Heart left ventricle (tissue), 16 donors: ENCODE results near the gene RRM1. TPM values are rescaled to one million over a fixed set of nuclear protein-coding genes. Genes with fewer than 3 reads are reported as not detected.

Source experiments
- ATAC-seq, 4 donors: fragments of 200-7000 bp; cut with Tn5 transposase; one replicate each; pipeline ENCODE4 v1.9.1; 2020 to 2022; ENCODE audit warnings: moderate library complexity in 4 of 4, mild to moderate bottlenecking in 3 of 4, moderate number of reproducible peaks in 1 of 4
- DNase-seq, 5 donors: peaks; one replicate each; pipeline ENCODE4 v3.0.0-alpha.2; 2020
- H3K27ac ChIP-seq, 12 donors: fragments of 200-600 bp; sonication (generic) in 4 of 12; one replicate each; pipeline versions ENCODE4 v1.5.0 to v1.8.0; 2016 to 2022; ENCODE audit warnings: mild to moderate bottlenecking in 2 of 12
- H3K27me3 ChIP-seq, 9 donors: fragments of 200-600 bp; sonication (generic) in 2 of 9; one replicate each; pipeline versions ENCODE4 v1.5.1 to v1.8.0; 2016 to 2022; ENCODE audit warnings: mild to moderate bottlenecking in 3 of 9
- H3K36me3 ChIP-seq, 9 donors: fragments of 200-600 bp; sonication (generic) in 2 of 9; one replicate each; pipeline versions ENCODE4 v1.5.0 to v1.8.0; 2018 to 2022; ENCODE audit warnings: mild to moderate bottlenecking in 2 of 9
- H3K4me1 ChIP-seq, 12 donors: fragments of 200-600 bp; sonication (generic) in 4 of 12; one replicate each; pipeline versions ENCODE4 v1.5.0 to v1.8.0; 2016 to 2022; ENCODE audit warnings: mild to moderate bottlenecking in 3 of 12
- H3K4me3 ChIP-seq, 12 donors: fragments of 200-600 bp; sonication (generic) in 4 of 12; one replicate each; pipeline versions ENCODE4 v1.5.0 to v1.8.0; 2017 to 2022; ENCODE audit warnings: mild to moderate bottlenecking in 9 of 12, moderate library complexity in 4 of 12
- H3K9me3 ChIP-seq, 12 donors: fragments of 200-600 bp; sonication (generic) in 4 of 12; one replicate each; pipeline versions ENCODE4 v1.5.0 to v1.8.0; 2016 to 2022; ENCODE audit warnings: mild to moderate bottlenecking in 1 of 12
- POLR2A ChIP-seq, 2 donors: fragments of 450-650 bp; IDR thresholded peaks; one replicate each; pipeline ENCODE4 v1.6.1; 2017; ENCODE audit warnings: antibody characterized with exemption in 2 of 2, mild to moderate bottlenecking in 2 of 2, moderate library complexity in 2 of 2
- WGBS, 4 donors: extraction: QIAGEN DNeasy Blood & Tissue Kit in 2 of 4; methylation state at CpG; one replicate each; pipeline versions ENCODE4 v1.1.5 to v1.1.7; 2013 to 2018; 5-methylcytosine and 5-hydroxymethylcytosine counted together
- intact Hi-C, 10 donors: fragments of 100-400 bp; cut with DNase I; formaldehyde crosslinking; loops; one replicate each; pipeline versions ENCODE4 v1.11.1 to v1.14.2; 2022
- polyA plus RNA-seq, 2 donors: library from polyadenylated mRNA; stranded (reverse); fragments of 200-250 nt; gene quantifications; one replicate each; pipeline ENCODE4 v1.2.3, GENCODE V29; 2013
- total RNA-seq, 9 donors: library from RNA; depleted of rRNA in 2 of 9; stranded (reverse); fragments of >200 nt in 2 of 9; fragmentation: NEBNext Ultra II Directional in 3 of 9; extraction: Animal tissue kit (Norgen Biotek cat#: 25700) in 3 of 9; gene quantifications; one replicate each; pipeline versions ENCODE4 v1.1.0 to v1.2.4, GENCODE V29; 2016 to 2023
- TF ChIP-seq, protein P1 (sequence below), 12 donors: fragments of 200-600 bp; sonication (generic) in 4 of 12; IDR thresholded peaks; one replicate each; pipeline versions ENCODE4 v1.5.0 to v1.8.0; 2018 to 2022; ENCODE audit warnings: antibody characterized with exemption in 12 of 12, mild to moderate bottlenecking in 5 of 12
- donor health status: ischemic (EF 13 %, LVEDD 7.1; RV severe dilation, severe dysfunction).
- donor health status: healthy with polysubstance abuse.
- donor health status: DM: no; HTN: yes; CAD: no.
- donor health status: DM: no; HTN: no; CAD: no.
- donor health status: ischemic (EF 25% LVEDD 6.9; RV normal size, moderate dysfunction).
- donor health status: ischemic (EF 25% LVEDD 5.7; RV mildly dilated, moderate dysfunction).
- donor health status: healthy.
- donor health status: DM: yes; HTN: yes; CAD: no.
- donor health status: ischemic (EF 35%, LVEDD 5.7; RV mildly dilated, moderate dysfunction).
- donor health status: nonischemic (EF 11% LVEDD 7.7; RV severe dilation, severe dysfunction).
- donor health status: DM: yes; HTN: yes; CAD: no.
- donor health status: PGD.
- donor health status: ischemic (EF 29% LVEDD 5.4; RV normal size, mild dysfunction).
- donor health status: nonischemic (EF 23%, LVEDD 6.1; RV moderate dilation, normal function).

The RRM1 gene
- total and polyA plus RNA-seq, 11 donors: 4.2 to 44.7 (median 27.6) TPM

DNA sequence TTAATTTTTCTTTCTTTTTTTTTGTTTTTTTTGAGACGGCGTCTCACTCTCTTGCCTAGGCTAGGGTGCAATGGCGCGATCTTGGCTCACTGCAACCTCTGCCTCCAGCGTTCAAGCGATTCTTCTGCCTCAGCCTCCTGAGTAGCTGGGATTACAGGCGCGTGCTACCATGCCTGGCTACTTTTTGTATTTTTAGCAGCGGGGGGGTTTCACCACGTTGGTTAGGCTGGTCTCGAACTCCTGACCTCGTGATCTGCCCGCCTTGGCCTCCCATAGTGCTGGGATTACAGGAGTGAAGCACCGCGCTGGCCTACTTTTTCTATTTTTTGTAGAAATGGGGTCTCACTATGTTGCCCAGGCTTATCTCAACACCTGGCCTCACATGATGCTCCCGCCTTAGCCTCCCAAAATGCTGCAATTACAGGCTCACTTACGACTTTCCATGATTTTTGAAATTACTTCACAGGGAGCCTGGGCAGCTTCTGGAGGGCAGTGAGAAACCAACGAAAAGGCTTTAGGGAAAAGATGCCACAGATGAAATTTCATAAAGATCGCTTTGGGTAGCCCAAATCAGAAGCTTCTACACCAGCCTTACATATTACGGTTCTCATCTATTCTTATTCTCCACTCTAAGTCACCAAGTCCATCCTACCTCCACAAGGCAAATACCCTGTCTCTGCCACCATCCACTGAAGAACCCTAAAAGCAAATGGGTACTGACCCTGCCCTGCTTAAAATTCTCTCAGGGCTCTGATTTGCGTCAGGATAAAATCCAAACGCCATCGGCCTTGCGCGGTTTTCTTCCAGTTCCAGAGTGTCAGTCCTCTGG is 866 bp upstream of the RRM1 start:
- no peaks in the 10 kb centered on the region for H3K27me3 ChIP-seq
- TF ChIP-seq, protein P1, sequence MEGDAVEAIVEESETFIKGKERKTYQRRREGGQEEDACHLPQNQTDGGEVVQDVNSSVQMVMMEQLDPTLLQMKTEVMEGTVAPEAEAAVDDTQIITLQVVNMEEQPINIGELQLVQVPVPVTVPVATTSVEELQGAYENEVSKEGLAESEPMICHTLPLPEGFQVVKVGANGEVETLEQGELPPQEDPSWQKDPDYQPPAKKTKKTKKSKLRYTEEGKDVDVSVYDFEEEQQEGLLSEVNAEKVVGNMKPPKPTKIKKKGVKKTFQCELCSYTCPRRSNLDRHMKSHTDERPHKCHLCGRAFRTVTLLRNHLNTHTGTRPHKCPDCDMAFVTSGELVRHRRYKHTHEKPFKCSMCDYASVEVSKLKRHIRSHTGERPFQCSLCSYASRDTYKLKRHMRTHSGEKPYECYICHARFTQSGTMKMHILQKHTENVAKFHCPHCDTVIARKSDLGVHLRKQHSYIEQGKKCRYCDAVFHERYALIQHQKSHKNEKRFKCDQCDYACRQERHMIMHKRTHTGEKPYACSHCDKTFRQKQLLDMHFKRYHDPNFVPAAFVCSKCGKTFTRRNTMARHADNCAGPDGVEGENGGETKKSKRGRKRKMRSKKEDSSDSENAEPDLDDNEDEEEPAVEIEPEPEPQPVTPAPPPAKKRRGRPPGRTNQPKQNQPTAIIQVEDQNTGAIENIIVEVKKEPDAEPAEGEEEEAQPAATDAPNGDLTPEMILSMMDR (IDR thresholded peaks at IDR 0.05): no peak
- no peak for TF ChIP-seq POLR2A (IDR thresholded peaks at IDR 0.05)
- ATAC-seq (peak in 2 of 4 donors; percentile 4 to 12), DNase-seq (no peak)
- peaks cover 0 to 27% (median 8%) of the 10 kb centered on the region in 9 donors for H3K36me3 ChIP-seq
- H3K9me3 ChIP-seq: no peaks in the 10 kb centered on the region
- intact Hi-C loops: no loop called here
- 70 to 71% (median 71%) methylated on average over 25 of the region's 25 CpGs for WGBS, 4 donors
- H3K27ac ChIP-seq: peak overlapping the region; percentile 76 to 96 (median 92)
- peak overlapping the region; percentile 60 to 92 (median 80) for H3K4me3 ChIP-seq
- H3K4me1 ChIP-seq: peaks cover 0 to 47% (median 12%) of the 10 kb centered on the region in 12 donors

DNA sequence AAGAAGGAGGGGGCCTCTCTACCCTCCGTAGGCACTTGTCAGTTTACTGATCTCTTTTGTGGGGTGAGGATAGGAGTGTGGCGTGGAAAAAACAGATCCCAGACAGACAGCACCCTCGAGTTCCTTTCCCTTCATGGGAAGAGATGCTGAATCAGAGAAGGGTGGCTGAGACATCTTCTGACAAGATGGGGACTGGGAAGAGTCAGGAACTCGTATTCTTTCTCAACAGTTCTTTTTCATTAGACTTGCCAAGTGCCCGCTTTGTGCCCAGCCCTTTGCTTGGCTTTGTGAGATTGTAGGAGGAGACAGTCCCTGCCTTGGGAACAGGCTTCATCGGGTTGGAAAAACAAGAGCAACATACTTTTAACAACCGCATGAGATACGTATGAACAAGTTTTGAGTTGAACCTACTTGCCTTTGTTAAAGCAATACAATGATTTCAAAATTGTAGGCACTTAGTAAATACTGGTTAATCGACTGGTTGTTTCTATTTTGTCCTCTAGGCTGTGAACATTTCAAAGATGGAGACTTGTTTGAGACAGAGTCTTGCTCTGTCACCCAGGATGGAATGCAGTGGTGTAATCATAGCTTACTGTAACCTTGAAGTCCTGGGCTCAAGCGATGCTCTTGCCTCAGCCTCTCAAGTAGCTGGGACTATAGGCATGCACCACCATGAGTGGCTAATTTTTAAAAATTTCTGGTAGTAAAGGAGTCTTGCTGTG is 1.1 kb downstream of the RRM1 start:
- Histone ChIP-seq H3K9me3 (no peaks in the 10 kb centered on the region), H3K27me3 (no peaks in the 10 kb centered on the region), H3K4me3 (peak overlapping the region; percentile 60 to 92 (median 80)), H3K4me1 (peaks cover 0 to 41% (median 12%) of the 10 kb centered on the region in 12 donors), H3K27ac (peak overlapping the region in 11 of 12 donors; percentile 87 to 96 (median 93)), H3K36me3 (peaks cover 0 to 17% (median 6%) of the 10 kb centered on the region in 9 donors)
- TF ChIP-seq, protein P1 (IDR thresholded peaks at IDR 0.05): no peak
- TF ChIP-seq POLR2A (IDR thresholded peaks at IDR 0.05): no peak
- DNase-seq: no peak
- intact Hi-C loops: no loop called here
- WGBS, 4 donors: 27 to 31% (median 28%) methylated on average over 10 of the region's 10 CpGs
- no peak for ATAC-seq

DNA sequence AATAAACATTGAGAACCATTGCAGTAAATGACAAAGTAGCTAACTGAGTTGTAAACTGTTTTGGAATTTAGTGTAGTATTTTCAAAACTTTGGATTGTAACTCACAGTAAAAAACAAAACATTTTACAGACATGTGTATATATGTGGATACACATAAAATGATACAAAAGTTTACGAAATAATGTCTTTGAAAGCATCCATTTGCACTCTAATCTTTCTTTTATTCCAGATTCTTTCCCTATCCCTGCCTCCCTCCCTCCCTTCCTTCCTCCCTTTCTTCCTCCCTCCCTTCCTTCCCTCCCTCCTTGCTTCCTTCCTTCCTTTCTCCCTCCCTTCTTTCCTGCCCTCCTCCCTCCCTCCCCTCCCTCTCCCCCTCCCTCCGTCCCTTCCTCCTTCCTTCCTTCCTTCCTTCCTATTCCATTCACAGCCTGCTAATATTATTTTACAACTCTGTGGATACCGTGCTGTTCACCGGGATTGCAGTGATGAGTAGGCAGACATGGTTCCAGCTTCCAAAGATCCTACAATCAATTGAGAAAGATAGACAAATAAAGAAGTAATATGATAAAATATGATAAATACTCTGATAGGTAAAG is 3.5 kb downstream of the RRM1 start:
- peaks cover 0 to 18% (median 8%) of the 10 kb centered on the region in 9 donors for H3K36me3 ChIP-seq
- no peak for ATAC-seq
- TF ChIP-seq, protein P1 (IDR thresholded peaks at IDR 0.05): no peak
- TF ChIP-seq POLR2A (IDR thresholded peaks at IDR 0.05): no peak
- no peak for DNase-seq
- no peaks in the 10 kb centered on the region for H3K27me3 ChIP-seq
- whole genome bisulfite sequencing, 4 donors: 64 to 77% (median 70%) methylated on average over 4 of the region's 4 CpGs
- H3K27ac ChIP-seq: no peak overlapping the region
- no peaks in the 10 kb centered on the region for H3K9me3 ChIP-seq
- no peak overlapping the region for H3K4me3 ChIP-seq
- H3K4me1 ChIP-seq: peaks cover 0 to 23% (median 12%) of the 10 kb centered on the region in 12 donors
- intact Hi-C loops: no loop called here

DNA sequence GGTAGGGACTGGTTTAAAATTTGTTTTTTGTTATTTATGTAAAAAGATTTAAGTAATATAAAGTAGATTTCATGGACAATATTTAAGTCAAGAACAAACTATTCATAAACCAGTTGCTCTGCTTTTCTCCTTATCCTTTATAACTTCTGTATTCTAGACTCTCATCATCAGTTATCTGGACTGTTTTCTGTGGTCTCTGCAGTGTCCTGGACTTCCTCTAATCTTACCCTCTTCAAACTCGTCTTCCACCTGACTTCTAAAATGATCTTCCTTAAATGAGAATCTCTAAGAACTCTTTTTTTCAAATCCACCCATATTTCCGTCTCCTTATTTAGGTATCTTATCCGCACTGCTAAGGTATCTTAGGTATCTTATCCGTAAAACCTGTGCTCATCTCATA is 8.1 kb downstream of the RRM1 start:
- peaks cover 0 to 64% (median 53%) of the 10 kb centered on the region in 9 donors for H3K36me3 ChIP-seq
- no peak overlapping the region for H3K4me3 ChIP-seq
- ATAC-seq (no peak), DNase-seq (no peak)
- intact Hi-C loops: no loop called here
- TF ChIP-seq, protein P1 (IDR thresholded peaks at IDR 0.05): no peak
- TF ChIP-seq POLR2A (IDR thresholded peaks at IDR 0.05): no peak
- H3K27me3 ChIP-seq: no peaks in the 10 kb centered on the region
- H3K27ac ChIP-seq: no peak overlapping the region
- no peaks in the 10 kb centered on the region for H3K4me1 ChIP-seq
- 92 to 95% (median 94%) methylated on average over 4 of the region's 4 CpGs for WGBS, 4 donors
- H3K9me3 ChIP-seq: no peaks in the 10 kb centered on the region
